NCI-H82 (cell line): ENCODE measurements around the gene PPM1H.
A peak's percentile ranks its signal among the peaks of the same experiment; 100 is the strongest.

ENCODE experiments used
- DNase-seq: peaks from one replicate; lab custom pipeline; 2025; lab: John Stamatoyannopoulos, UW

The PPM1H gene

DNA sequence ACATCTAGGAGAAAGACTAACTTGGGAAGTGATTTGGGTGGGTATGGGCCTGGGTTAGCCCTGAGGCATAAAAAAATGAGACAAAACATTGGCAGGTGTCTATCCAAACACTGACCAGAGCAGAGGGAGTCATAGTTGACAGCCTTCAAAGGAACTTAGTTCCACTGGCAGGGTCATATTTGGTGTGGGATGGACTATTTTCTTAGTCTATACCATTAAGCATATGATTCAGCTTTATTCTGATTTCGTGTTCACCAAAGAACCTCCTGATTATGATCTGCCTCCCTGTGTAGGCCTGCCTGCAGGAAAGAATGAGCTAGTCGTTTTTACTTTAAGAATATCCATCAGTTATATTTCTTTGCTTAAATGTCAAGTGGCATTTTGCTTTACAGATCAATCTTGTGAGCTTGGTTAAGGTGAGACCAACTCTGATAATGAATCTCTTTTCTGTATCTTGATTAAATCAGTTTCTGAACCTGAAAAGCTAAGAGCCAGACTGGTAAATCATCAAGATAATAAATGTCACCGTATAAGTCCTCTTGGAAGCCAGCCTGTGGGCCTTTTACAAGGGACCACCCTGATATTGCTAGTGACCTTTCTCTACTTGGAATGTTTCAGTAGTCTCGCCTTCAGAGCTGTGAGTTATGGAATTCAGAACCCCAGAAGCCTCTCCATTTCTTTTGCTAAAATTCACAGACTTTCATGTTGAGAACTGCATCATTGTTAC is 285.4 kb downstream of the PPM1H start:
- no peak for DNase-seq

DNA sequence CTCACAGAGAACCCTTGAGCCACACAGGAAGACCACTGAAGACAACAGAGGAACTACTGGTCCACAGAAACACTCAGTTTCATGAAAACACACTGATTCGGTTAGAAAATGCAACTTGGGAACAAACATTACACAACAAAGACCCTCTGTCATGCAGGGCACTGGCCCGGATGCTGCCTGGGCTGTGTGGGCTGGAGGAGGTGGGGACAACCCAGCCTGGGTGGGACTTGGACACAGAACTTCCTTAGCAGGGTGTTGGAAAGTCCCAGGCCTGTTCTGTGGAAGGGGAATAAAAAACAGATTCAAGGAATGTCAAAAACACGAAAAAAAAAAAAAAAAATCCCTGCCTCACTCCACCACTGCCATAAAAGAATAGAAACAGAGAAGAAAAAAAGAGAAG is 287.4 kb downstream of the PPM1H start:
- no peak for DNase-seq

DNA sequence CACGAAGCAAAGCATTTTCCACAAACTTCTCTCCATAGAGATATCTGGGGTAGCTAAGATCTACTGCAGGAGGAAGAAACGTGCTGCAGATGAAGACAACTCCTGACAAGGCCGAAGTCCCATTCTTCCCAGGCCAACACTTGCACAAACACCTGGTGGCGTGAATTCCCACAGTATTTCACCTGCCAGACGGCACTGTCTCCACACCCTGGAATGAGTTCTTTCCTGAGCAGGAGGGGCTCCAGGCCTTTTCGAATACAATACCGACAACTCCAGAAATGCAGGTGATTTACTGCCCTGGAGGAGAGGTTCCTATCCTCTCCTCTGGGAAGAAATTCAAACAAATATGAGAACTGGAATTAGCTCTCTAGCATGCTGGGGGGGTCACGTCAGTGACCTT is 288.4 kb downstream of the PPM1H start:
- DNase-seq = no peak

DNA sequence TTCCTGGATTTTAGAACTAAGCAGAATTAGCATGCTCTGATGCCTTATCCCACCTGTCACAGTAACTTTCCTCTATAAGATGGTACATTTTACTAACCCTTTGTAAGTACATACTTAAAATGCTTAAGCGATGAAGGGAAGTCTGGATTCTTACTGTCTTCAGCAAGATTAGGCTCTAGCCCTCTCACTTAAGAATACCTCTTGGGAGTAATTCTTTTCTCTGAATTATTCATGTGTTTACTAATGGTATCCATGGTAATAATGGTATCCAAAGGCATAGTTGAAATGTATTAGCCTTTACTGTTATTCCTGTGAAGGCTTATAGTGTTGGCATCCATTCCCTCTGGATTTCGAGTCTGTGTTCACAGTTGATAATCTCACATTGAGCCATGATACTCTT is 291.5 kb downstream of the PPM1H start:
- no peak for DNase-seq

DNA sequence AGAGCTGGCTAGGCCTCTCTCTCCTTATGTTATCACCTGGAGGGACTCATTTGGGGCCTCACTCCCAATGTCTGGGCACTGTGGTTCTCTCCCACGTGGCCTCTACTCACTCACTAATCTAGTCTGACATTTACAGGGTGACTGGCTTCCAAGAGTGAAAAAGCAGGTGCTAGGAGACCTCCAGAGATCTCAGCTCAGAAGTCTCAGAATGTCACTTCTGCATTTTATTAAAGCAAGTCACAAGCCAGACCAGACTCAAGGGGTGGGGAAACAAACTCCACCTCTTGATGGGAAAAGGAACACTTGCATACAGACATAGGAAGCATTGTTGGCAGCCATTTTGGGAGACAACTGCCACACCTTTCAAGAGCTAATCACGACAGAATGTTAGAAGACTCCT is 292.5 kb downstream of the PPM1H start:
- no peak for DNase-seq

DNA sequence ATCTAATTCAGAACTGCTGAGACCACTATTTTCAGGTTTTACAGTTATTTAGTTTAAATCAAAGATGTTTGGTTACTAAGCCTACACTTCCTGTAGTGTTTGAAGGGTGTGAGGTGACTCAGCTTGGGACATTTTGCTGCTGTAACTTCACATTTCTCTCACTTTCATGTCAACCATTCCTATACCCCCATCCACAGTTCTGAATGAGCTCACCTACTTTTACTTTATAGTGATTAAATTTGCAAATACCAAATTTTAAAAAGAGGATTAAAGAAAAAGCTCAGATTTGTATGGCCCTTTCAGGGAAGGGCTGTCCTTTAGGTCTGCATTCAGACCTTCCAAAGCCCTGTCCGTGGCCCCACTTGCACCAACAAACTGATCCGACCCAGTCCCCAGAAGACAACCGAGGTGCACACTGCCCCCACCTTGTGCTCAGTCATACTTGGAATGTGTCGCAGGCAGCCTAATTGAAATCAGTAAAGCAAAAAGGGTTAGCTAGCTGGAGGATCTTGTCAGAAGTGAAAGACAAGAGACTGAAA is 294.0 kb downstream of the PPM1H start:
- no peak for DNase-seq

DNA sequence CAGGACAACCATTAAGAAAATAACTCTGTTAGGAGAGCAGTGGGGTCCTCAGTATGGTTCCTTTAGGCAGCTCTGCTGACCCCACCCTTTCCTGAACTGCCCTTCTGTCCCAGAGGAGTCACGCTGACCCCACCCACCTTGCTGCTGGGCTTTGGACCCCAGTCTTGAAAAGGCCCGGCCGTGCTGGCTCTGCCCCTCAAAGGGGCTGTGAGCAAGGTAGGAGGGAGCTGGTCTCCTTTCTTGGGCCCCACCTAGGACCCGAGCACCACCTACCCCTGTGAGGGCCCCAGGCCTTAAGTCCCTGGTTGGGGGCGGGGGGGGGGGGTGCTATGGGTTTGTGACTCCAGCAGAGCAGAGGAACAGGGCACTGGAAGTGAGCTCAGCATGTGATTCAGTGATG is 297.3 kb downstream of the PPM1H start:
- DNase-seq = no peak

DNA sequence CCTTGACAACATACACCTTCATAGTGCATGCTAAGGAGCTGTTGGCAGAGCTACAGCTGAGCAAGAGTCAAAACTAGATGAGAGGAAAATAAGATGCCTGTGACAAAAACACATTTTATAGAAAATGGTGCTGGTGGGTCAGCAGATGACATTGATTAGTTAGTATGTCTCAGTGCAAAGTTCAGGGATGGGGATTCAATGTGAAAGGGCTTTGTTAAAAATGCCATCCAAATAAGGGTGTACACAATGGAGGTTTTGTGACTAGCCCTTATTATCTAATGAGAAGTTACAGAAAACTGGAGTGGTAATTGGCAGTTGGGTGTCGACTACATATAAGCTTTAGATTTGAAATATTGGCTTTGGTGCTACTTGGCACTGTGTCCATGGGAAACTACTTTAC is 299.3 kb downstream of the PPM1H start:
- no peak for DNase-seq

DNA sequence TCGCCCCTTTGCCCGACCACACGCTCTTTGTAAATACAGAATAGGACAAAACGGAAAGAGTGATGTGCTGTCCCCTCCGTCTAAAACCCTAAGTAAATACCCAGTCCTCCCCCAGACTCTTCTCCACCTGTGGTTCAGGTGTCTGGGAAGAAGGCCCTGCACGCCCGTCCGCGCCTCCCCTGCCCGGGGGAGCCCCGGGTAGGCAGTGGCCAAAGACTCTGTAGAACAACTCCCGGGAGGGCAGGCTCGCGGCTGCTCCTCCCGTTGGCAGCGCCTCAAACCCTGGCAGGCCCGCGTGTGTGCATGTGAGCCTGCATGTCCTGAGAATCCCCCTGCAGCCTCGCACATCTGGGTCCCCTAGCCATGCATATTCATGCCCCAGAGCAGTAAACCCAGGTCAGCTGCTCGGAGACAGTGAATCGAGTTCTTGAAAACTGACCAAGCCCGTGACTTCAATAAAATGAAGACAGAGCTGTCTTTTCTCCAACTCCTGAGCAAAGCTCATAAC is 302.5 kb downstream of the PPM1H start:
- no peak for DNase-seq

DNA sequence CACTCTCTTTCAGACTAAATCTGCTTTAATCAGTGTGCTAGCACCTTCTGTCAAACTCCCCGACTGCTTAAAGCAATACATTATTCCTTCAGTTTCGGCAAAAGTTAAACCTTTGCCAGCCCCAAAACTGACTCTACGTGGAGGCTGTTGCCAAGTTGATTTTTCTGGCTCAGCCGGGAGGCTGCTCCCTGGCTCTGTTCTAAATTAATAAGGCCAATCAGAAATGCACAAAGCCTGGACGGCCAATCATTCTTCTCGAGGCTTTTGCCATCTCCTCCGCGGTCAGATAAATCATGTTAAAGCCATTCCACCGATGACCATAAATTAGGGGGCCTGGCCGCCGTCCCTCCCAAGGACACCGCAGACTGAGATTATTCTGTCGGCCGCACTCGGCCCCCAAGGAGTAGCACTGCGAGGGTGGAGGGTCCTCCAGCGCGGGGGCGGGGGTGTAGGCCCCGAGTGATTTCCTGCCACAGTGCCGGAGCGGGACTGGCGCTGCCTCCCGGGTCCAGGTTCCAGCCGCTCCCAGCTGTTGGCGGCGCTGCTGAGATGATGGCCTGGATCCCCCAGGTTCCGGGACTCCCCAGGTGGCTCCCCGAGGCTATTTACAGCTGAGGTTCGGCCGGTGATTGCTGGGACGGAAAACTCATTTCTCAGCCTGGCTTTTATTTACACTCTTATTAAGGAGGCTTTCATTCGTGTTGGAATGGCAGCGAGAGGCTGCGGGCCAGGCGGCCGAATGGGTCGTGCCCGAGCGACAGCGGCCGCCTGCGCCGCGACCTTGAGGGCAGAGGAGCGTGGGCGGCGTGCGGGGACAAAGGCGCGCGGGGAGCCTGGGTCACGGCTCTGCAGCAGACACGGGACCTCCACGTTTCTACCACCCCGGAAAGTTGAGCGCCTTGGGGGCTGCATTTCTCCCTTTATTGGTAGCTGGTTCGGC is 303.2 kb downstream of the PPM1H start:
- peak; percentile 35 for DNase-seq

DNA sequence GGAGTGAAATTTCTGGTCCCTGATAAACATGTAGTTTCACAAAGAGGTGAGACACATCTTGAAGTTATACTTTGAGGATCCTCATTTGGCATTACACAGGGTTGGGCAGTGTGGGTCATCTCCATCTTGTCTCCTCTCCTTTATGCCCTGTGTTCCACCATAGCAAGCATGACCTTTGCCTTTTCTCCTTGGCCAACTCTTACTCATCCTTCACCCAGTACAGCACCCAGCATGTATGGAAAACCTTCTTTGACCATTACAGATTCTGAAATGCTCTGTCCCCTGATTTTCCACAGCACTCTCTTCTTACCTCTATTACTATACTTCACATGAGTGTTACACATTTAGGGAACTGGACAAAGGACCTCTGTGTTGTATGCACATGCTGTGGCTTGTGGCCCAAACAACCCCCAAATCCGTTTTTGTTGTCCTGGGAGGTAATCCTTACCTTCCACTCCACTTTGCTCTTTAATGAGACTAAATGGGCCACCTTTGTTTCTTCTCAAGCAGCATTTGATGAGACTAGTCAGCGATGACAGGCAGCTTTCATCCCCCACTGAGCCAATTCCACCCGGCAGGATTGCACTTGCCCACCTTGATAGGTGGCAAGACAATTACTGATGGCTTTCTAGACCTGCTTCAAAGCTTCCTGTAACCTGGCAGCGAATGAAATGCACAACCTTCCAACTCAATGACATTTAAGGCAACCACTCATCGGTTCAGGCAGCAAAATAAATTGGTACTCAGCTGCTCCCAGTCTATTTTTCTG is 304.8 kb downstream of the PPM1H start:
- no peak for DNase-seq

DNA sequence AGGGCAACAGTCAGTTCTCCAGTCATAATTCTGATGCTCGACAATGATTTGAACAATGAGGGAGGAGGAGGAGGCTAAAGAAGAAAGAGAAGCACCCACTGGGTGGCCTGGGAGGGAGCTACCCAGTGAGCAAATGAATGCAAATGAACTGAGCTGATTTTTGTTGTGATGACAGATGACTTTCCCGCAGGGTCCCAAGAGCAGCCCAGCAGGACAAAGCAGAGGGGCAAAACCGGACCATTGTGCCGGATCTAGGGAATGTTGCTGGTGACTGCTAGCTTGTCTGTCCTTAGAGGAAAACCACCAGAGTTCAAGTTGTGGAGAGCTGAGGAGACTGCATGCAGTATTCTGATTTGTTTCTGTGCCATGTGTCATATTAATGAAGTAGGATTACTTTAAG is 305.5 kb downstream of the PPM1H start:
- DNase-seq = no peak

DNA sequence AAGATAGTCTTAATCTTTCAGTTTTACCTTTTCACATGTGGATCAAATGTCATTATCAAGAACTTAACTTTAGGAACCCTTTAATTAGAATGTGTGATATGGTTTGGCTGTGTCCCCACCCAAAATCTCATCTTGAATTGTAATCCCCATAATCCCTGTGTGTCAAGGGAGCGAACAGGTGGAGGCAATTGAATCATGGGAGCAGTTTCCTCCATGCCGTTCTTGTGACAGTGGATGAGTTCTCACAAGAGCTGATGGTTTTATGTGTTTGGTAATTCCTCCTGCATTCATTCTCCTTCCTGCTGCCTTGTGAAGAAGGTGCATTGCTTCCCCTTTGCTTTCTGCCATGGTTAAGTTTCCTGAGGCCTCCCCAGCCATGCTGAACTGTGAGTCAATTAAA is 307.8 kb downstream of the PPM1H start:
- DNase-seq = peak; percentile 67

DNA sequence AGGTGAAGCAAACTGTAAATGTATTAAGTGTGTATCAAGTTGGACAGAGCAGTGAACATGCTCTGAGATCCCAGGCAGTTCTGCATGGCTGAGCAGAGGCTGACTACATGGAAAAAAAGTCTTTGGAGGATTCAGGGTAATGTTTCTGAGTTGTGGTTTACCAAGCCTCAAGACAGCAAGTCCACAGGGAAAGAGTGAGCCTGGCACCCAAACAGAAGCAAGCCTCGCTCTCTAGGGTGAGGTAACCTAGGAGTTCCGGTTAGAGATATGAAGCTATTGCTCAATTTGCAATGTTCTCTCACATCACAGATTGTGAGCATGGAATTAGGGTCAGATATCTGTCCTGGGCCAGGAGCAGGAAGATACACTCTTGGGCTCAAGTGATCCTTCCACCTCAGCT is 309.7 kb downstream of the PPM1H start:
- peak; percentile 44 for DNase-seq

DNA sequence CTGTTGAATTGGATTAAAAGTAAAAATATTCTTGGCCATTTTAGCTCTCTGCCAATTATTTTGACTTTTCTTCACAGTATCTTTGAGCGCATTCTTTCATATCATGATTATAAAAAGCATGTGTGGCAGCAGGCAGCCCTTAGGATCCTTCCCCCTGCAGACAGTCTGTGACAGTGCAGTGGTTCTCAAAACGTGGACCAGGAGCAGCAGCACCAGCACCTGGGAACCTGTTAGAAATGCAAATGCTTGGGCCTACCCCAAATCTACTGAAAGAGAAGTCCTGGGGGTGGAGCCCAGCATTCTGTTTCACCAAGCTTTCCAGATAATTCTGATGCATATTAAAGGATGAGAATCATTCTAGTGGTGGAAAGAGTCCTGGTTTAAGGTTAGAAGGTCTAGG is 312.8 kb downstream of the PPM1H start:
- no peak for DNase-seq

DNA sequence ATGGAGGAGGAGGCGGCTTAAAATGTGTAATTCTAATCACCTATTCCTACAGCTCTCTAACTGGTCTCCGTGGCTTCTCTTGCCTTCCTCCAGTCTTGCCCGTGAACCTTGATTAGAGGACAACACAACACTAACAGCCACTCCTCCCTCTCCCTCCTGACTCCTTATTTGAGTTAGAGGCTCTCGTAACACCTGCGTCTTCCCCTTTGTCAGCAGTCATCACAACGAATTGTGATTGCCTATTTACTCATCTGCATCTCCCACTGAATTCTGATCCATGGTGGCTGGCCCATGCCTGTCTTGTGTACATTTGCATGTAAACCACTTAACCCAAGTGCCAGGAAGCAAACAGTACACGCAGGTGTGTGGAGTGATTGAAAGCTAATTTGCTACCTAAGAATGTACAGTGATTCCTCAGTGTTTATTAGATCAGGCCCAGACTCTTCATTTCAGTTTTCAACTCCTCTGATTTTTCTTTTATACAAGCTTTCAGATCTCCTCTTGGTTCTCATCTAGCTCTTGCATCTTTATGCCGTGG is 313.8 kb downstream of the PPM1H start:
- no peak for DNase-seq

DNA sequence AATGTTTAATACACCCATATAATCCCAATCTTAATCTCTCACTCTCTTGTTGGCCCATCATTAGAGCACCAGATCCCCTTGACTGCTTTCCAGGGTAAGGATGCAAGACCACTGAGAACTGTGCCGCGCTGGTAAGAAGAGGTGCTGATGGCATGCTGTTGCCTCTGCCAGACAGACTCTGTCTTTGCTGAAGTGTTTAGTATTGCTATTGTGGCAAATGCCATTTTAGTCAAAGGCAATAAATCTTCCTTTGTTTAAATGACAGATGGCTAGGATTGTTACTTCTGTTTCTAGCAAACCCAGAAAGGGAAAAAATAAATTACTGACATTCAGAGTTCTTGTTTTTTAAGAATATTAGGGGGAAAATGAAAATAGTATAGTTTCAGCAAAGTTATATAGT is 316.0 kb downstream of the PPM1H start:
- DNase-seq = no peak

DNA sequence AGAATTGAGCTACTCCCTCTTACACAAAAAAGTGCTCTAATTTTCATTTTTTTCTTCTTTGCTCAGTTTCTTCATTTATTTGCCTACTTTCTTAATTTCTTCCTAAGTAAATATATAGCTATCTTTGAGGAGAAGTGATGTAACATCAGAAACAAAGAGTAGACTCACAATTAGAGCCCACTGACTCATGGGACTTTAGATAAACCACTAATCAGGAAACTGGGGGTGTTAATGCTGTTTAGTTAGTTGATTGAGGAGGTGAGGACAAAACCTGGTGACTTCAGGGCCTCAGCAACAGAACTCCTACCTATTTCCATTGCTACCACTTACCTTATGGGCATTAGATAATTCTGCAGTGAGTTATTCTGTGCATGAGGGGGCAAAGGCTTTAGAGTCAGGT is 316.6 kb downstream of the PPM1H start:
- DNase-seq = no peak

DNA sequence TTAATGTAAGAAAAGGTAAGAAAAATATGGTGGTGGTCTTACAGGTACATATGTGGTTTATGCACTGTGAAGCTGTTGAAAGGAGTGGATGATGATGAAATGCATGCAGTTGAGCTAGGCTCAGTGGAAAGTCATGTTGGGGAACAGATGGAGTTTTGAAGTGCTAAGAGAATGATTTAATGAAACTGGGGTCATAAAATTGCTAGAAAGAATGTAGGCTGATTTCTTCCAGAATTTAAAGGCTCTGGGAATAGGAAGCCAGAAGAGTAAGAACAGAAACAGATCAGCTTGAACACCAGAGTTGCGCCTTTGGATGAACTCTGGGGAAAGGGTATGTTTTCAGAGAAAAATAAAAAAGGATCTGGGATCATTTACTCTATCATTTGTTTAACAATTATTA is 321.9 kb downstream of the PPM1H start:
- no peak for DNase-seq

DNA sequence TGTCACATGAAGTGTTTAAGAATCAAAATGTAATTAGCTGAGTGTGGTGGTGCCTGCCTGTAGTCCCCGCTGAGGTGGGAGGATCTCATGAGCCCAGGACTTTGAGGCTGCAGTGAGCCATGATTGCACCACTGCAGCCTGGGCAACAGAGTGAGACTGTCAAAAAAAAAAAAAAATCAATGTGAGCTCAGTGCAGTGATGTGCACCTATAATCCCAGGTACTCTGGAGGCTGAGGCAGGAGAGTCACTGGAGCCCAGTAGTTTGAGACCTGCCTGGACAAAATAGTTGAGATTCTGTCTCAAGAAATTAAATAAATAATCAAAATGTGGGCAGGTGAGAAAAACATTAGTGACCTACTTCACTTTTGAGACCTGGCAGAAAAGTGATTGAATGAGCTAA is 328.3 kb downstream of the PPM1H start:
- no peak for DNase-seq

DNA sequence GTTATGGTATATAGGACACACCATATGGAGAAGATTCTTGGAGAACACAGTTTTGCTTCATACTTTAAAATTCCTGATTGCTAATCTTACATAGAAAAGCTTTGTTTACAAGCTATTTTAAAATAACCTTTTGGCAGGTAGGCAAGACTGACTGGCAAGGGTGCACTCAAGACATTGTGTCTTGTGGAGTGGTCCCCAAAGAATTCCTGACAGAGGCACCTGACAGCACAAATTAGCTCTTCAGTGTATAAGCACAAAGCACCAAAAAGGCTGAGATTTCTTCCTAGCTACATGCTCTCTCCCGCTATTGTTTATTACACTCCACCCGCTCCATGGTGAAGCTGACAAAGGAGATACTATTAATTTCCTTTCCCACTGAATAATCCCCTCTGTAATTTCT is 329.0 kb downstream of the PPM1H start:
- DNase-seq = no peak

DNA sequence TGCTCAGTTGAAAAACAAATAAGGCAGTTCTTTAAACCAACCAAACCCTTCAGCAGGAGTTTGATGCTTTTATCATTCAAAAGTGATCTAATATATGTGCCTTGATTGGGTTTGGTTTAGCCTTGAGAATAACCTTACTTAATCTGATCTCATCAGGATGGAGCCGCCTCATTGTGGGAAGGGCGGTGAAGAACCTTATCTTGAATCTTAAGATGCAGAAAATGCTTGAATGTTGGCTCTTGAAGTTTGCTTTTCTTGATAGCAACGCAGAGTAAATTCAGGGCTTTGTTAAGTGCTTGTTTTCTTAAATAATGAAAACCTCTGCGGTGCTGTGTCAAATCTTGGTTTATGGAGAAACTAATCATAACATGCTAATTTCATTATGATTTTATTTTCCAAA is 330.1 kb downstream of the PPM1H start:
- peak; percentile 77 for DNase-seq
